HCT116 (cell line): ENCODE measurements around the gene OTOA. TPM values are rescaled to one million over a fixed set of nuclear protein-coding genes. Genes with fewer than 3 reads are reported as not detected.

Source experiments
- ATAC-seq: fragments of 200-7000 bp; cut with Tn5 transposase; 2 replicates; pipeline ENCODE4 v1.9.1; 2020; ENCODE audit warnings: mild to moderate bottlenecking, moderate library complexity
- BruUV-seq: library from RNA; stranded (reverse); fragments of 400-500 nt; replicated peaks from 2 replicates; lab custom pipeline; 2021; lab: Mats Ljungman, UMichigan
- CTCF ChIA-PET: fragments of 300-600 bp; sonication (Branson Sonifier 250); formaldehyde crosslinking; loops from one replicate; lab custom pipeline; 2021; ENCODE audit warnings: antibody characterized with exemption; lab: Charles Lee
- POLR2A ChIA-PET: fragments of 300-600, 350-600 bp; sonication (Branson Sonifier 250); formaldehyde crosslinking; loops from one replicate; lab custom pipeline; 2021; ENCODE audit warnings: antibody characterized with exemption; lab: Charles Lee
- RAD21 ChIA-PET, 2 experiments: fragments of 300-600 bp; sonication (Branson Sonifier 250); formaldehyde crosslinking; loops; one replicate each; lab custom pipeline; 2023; ENCODE audit warnings: low total read pairs in 2 of 2; ENCODE audit not compliant: uncharacterized antibody in 2 of 2, unreplicated experiment in 2 of 2, low non-redundant PET in 1 of 2; lab: Charles Lee
- DNase-seq: peaks from one replicate; pipeline ENCODE4 v3.0.0-alpha.2; 2010; ENCODE audit warnings: low read depth, low spot score
- H2AFZ ChIP-seq: fragments of 200-600 bp; shearing (Covaris generic), sonication (generic); 2 replicates; pipeline ENCODE4 v1.6.1; 2017; ENCODE audit warnings: low read depth, mixed run types, mixed read lengths, antibody characterized with exemption, low read length; ENCODE audit not compliant: poor library complexity, severe bottlenecking
- H3K27ac ChIP-seq: 2 replicates; pipeline ENCODE4 v1.5.1; 2012; ENCODE audit warnings: low read depth, low read length
- H3K27me3 ChIP-seq: fragments of 200-600 bp; sonication (generic); 2 replicates; pipeline ENCODE4 v1.6.1; 2016; ENCODE audit warnings: mixed run types, low read length, mixed read lengths; ENCODE audit not compliant: insufficient read depth
- H3K36me3 ChIP-seq, 2 experiments: fragments of 200-500 bp in 1 of 2; fragments of 200-600 bp in 1 of 2; sonication (Bioruptor generic) in 1 of 2; sonication (generic) in 1 of 2; 2 replicates each; pipeline versions ENCODE4 v1.5.1 to v1.6.1; 2014 to 2016; ENCODE audit warnings: low read length in 2 of 2, inconsistent platforms in 1 of 2, mixed read lengths in 1 of 2, mixed run types in 1 of 2; ENCODE audit not compliant: insufficient read depth in 2 of 2, control insufficient read depth in 1 of 2
- H3K4me1 ChIP-seq, 2 experiments: fragments of 200-600 bp in 1 of 2; sonication (generic) in 1 of 2; 2 replicates each; pipeline versions ENCODE4 v1.5.1 to v1.6.1; 2012 to 2017; ENCODE audit warnings: low read length in 2 of 2, inconsistent platforms in 1 of 2, mild to moderate bottlenecking in 1 of 2, mixed read lengths in 1 of 2, mixed run types in 1 of 2, moderate library complexity in 1 of 2; ENCODE audit not compliant: insufficient read depth in 2 of 2, control insufficient read depth in 1 of 2
- H3K4me2 ChIP-seq: fragments of 200-600 bp; sonication (generic); 2 replicates; pipeline ENCODE4 v1.6.1; 2017; ENCODE audit warnings: mixed run types, low read length, mixed read lengths
- H3K4me3 ChIP-seq, 2 experiments: fragments of 200-600 bp in 1 of 2; sonication (generic) in 1 of 2; replicated peaks in 1 of 2; 2 replicates each; pipeline ENCODE4 v1.5.1; 2011 to 2016; ENCODE audit warnings: low read length in 2 of 2, control low read depth in 1 of 2, low read depth in 1 of 2, mild to moderate bottlenecking in 1 of 2, mixed read lengths in 1 of 2, mixed run types in 1 of 2
- H3K79me2 ChIP-seq: fragments of 200-600 bp; sonication (generic); 2 replicates; pipeline ENCODE4 v1.6.1; 2017; ENCODE audit warnings: mild to moderate bottlenecking, mixed run types, low read length, moderate library complexity, mixed read lengths; ENCODE audit not compliant: insufficient read depth
- H3K9ac ChIP-seq: fragments of 200-600 bp; sonication (generic); 2 replicates; pipeline ENCODE4 v1.6.1; 2016; ENCODE audit warnings: low read length, mixed read lengths
- H3K9me2 ChIP-seq: fragments of 200-600 bp; sonication (generic), shearing (Covaris generic); 2 replicates; pipeline ENCODE4 v1.6.1; 2017; ENCODE audit warnings: mixed run types, mild to moderate bottlenecking, moderate library complexity; ENCODE audit not compliant: insufficient read depth
- H3K9me3 ChIP-seq, 2 experiments: fragments of 200-500 bp in 1 of 2; fragments of 200-600 bp in 1 of 2; sonication (Bioruptor generic) in 1 of 2; sonication (generic) in 1 of 2; 2 replicates each; pipeline ENCODE4 v1.6.1; 2014 to 2017; ENCODE audit warnings: low read length in 2 of 2, mixed read lengths in 2 of 2, inconsistent platforms in 1 of 2, low read depth in 1 of 2, mild to moderate bottlenecking in 1 of 2, mixed run types in 1 of 2, moderate library complexity in 1 of 2; ENCODE audit not compliant: control insufficient read depth in 1 of 2, insufficient read depth in 1 of 2
- H4K20me1 ChIP-seq: fragments of 200-600 bp; sonication (generic), shearing (Covaris generic); 2 replicates; pipeline ENCODE4 v1.6.1; 2017; ENCODE audit warnings: mixed run types, mild to moderate bottlenecking, moderate library complexity; ENCODE audit not compliant: insufficient read depth
- ATF3 ChIP-seq: IDR thresholded peaks from 2 replicates; pipeline ENCODE4 v1.6.1; 2012
- CBX3 ChIP-seq: IDR thresholded peaks from 2 replicates; pipeline ENCODE4 v1.6.1; 2012; ENCODE audit warnings: low read depth
- EGR1 ChIP-seq: IDR thresholded peaks from 2 replicates; pipeline ENCODE4 v1.6.1; 2012; ENCODE audit warnings: low read depth
- ELF1 ChIP-seq: IDR thresholded peaks from 2 replicates; pipeline ENCODE4 v1.6.1; 2012; ENCODE audit warnings: low read depth, borderline replicate concordance
- EZH2 ChIP-seq: fragments of 200-600 bp; sonication (generic); IDR thresholded peaks from 2 replicates; pipeline ENCODE4 v1.6.1; 2017; ENCODE audit warnings: antibody characterized with exemption, mixed run types
- EZH2phosphoT487 ChIP-seq: fragments of 200-600 bp; IDR thresholded peaks from 2 replicates; pipeline ENCODE4 v1.6.1; 2018; ENCODE audit warnings: antibody characterized with exemption, borderline replicate concordance
- FOSL1 ChIP-seq: IDR thresholded peaks from 2 replicates; pipeline ENCODE4 v1.6.1; 2012; ENCODE audit warnings: low read depth
- JUND ChIP-seq: IDR thresholded peaks from 2 replicates; pipeline ENCODE4 v1.6.1; 2012
- MAX ChIP-seq: IDR thresholded peaks from 2 replicates; pipeline ENCODE4 v1.6.1; 2012
- POLR2AphosphoS5 ChIP-seq: IDR thresholded peaks from 2 replicates; pipeline ENCODE4 v1.6.1; 2011; ENCODE audit warnings: mild to moderate bottlenecking, low read depth, low read length, moderate library complexity
- RAD21 ChIP-seq: IDR thresholded peaks from 2 replicates; pipeline ENCODE4 v1.6.1; 2012; ENCODE audit warnings: low read depth, mild to moderate bottlenecking
- REST ChIP-seq: IDR thresholded peaks from 2 replicates; pipeline ENCODE4 v1.6.1; 2012; ENCODE audit warnings: low read depth
- SIN3A ChIP-seq: IDR thresholded peaks from 2 replicates; pipeline ENCODE4 v1.6.1; 2012; ENCODE audit warnings: low read depth
- SP1 ChIP-seq: IDR thresholded peaks from 2 replicates; pipeline ENCODE4 v1.6.1; 2012; ENCODE audit warnings: low read depth
- SRF ChIP-seq: IDR thresholded peaks from 2 replicates; pipeline ENCODE4 v1.6.1; 2012; ENCODE audit warnings: low read depth
- TCF7L2 ChIP-seq: IDR thresholded peaks from 2 replicates; pipeline ENCODE4 v1.7.0; 2011; ENCODE audit warnings: borderline replicate concordance, inconsistent platforms; ENCODE audit not compliant: insufficient read depth, insufficient read length; ENCODE audit errors: extremely low read depth
- YY1 ChIP-seq: IDR thresholded peaks from 2 replicates; pipeline ENCODE4 v1.6.1; 2011; ENCODE audit warnings: low read length, low read depth, moderate library complexity, mild to moderate bottlenecking; ENCODE audit not compliant: insufficient replicate concordance; ENCODE audit errors: extremely low read depth
- ZFX ChIP-seq: fragments of 450-650 bp; IDR thresholded peaks from 2 replicates; pipeline ENCODE4 v1.6.1; 2017
- ZNF274 ChIP-seq: fragments of 200-500 bp; sonication (Bioruptor generic); IDR thresholded peaks from 2 replicates; pipeline ENCODE4 v1.6.1; 2014; ENCODE audit warnings: mild to moderate bottlenecking, low read depth, low read length, inconsistent platforms
- intact Hi-C: fragments of 100-400 bp; cut with micrococcal nuclease; formaldehyde crosslinking; loops from 2 replicates; pipeline ENCODE4 v1.10.0; 2022
- total RNA-seq: library from RNA; stranded (reverse); gene quantifications from one replicate; pipeline ENCODE4 v1.2.1, GENCODE V29; 2021; ENCODE audit not compliant: unreplicated experiment

OTOA gene
- total RNA-seq, 1 experiment from 2014 or later: not detected

GRCh38 chr16:21719283-21719682 lies 55.5 kb downstream of the OTOA start:
- H3K9ac ChIP-seq: no peak overlapping the region
- no peaks in the 10 kb centered on the region for H3K79me2 ChIP-seq
- intact Hi-C loops: no loop called here
- CTCF ChIA-PET: interaction anchor here (1.5 kb wide), 1 partner anchor 469 kb away, joined by 3 read pairs; no protein-coding TSS in a partner anchor
- H3K27me3 ChIP-seq: no peaks in the 10 kb centered on the region
- H3K27ac ChIP-seq: no peak overlapping the region
- H2AFZ ChIP-seq: no peak overlapping the region
- RAD21 ChIA-PET: no interaction called here
- ATAC-seq (no peak), DNase-seq (no peak)
- H3K9me3 ChIP-seq: no peaks in the 10 kb centered on the region
- H3K4me3 ChIP-seq: no peak overlapping the region
- no TSS peak for BruUV-seq
- TF ChIP-seq JUND: no peak
- no peak for TF ChIP-seq REST
- no peak for TF ChIP-seq ELF1
- TF ChIP-seq EZH2phosphoT487: no peak
- TF ChIP-seq YY1: no peak
- TF ChIP-seq ZNF274: no peak
- no peak for TF ChIP-seq EGR1
- TF ChIP-seq MAX: no peak
- TF ChIP-seq RAD21: no peak
- no peak for TF ChIP-seq ZFX
- TF ChIP-seq CBX3: no peak
- TF ChIP-seq EZH2: no peak
- TF ChIP-seq SIN3A: no peak
- no peak for TF ChIP-seq POLR2AphosphoS5
- TF ChIP-seq SP1: no peak
- no peak for TF ChIP-seq TCF7L2
- TF ChIP-seq SRF: no peak
- no peak for TF ChIP-seq FOSL1
- no peak for TF ChIP-seq ATF3
- TF ChIP-seq, all 23 proteins: peak for 0
- Histone ChIP-seq H3K36me3 (no peaks in the 10 kb centered on the region), H4K20me1 (no peaks in the 10 kb centered on the region), H3K9me2 (no peaks in the 10 kb centered on the region), H3K4me2 (no peak overlapping the region), H3K4me1 (no peaks in the 10 kb centered on the region)
- POLR2A ChIA-PET: no interaction called here
